ENCODE measurements around the gene SHC3. TPM values are rescaled to one million over a fixed set of nuclear protein-coding genes. Genes with fewer than 3 reads are reported as not detected.
A peak's percentile ranks its signal among the peaks of the same experiment; 100 is the strongest.

SHC3 gene
- polyA plus RNA-seq, 1 donor from 2014 or later: not detected

DNA sequence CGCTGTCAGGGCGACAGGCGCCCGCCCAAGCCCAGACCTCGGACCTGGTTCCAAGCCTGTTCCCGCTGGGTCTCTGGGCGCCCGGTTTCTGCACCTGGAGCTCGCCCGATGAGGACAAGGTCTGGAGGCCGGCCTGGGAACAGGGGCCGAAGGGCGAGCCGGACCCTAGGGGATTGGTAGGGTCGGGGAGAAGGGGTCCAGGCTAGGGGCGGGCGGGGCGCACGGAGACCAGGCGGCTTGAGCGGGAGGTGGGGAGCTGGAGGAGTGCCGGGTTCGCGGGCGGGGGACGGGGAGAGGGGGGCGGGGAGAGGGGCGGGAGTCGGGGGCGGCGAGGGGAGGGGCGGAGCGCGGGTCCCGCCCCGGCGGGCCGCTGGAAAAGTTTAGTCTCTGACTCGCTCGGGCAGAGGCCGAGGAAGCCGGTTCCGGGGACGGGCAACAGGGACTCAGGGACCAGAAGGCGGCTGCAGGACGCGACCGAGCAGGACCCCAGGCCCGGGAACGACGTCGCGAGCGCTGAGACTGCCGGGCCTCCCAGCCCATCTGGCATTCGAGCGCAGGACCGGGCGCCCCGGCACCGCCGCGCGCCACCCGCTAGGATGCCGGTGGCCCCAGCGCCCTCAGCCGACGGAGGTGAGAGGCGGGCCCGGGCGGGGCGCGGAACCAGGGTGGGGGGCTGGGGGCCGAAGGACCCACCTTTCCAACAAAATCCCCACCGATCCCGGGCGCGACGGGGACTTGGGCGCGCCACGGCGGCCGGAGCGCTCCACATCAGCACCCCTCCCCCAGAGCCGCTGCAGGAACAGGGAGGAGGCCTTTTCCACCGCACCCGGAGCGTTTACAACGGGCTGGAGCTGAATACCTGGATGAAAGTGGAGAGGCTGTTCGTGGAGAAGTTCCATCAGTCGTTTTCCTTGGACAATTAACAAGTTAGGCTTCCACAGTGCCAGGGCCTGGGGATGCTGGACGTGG is 187.3 kb downstream of the SHC3 start, which contains the start of gene S1PR3:
Gene S1PR3, plus strand, starts transcription at position 403 of the 969 bp plus-strand sequence. CDS start 9,733 bp downstream, outside the sequence.
- no peaks in the 10 kb centered on the region for H3K36me3 Mint-ChIP-seq

DNA sequence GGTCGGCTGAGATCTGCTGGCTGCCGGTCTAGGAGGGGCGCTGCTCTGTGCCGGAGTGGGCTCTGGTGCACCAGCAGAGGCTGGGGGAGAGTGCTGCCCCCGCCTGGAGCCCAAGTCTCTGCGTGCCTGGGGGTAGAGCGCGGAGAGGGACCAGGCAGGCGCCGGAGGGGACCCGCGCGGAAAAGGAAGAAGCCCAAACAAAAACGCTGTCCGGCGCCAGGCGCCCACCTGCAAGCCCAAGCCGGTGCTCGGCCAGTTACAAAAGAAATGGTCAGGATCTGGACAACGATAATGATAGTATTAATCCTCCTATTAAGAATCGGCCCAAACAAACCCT is 187.9 kb downstream of the SHC3 start:
- peaks cover 0 to 3% (median 0%) of the 10 kb centered on the region in 3 donors for H3K9me3 Mint-ChIP-seq
- H3K27me3 Mint-ChIP-seq: peaks cover 26% of the 10 kb centered on the region
- no peak overlapping the region for H3K4me3 Mint-ChIP-seq
- H3K36me3 Mint-ChIP-seq: no peaks in the 10 kb centered on the region
- no peak overlapping the region for H3K27ac Mint-ChIP-seq
- peaks cover 3 to 6% (median 5%) of the 10 kb centered on the region in 3 donors for H3K4me1 Mint-ChIP-seq

More for the DNA sequence above, 187.3 kb downstream of the SHC3 start, which contains the start of gene S1PR3:
- Mint-ChIP-seq H3K4me1 (peaks cover 3 to 6% (median 5%) of the 10 kb centered on the region in 3 donors), H3K9me3 (peaks cover 0 to 3% (median 0%) of the 10 kb centered on the region in 3 donors), H3K27ac (no peak within 1 kb of the TSS), H3K4me3 (peak within 1 kb of the TSS in 1 of 4 donors; percentile 74), H3K27me3 (peaks cover 26% of the 10 kb centered on the region)

DNA sequence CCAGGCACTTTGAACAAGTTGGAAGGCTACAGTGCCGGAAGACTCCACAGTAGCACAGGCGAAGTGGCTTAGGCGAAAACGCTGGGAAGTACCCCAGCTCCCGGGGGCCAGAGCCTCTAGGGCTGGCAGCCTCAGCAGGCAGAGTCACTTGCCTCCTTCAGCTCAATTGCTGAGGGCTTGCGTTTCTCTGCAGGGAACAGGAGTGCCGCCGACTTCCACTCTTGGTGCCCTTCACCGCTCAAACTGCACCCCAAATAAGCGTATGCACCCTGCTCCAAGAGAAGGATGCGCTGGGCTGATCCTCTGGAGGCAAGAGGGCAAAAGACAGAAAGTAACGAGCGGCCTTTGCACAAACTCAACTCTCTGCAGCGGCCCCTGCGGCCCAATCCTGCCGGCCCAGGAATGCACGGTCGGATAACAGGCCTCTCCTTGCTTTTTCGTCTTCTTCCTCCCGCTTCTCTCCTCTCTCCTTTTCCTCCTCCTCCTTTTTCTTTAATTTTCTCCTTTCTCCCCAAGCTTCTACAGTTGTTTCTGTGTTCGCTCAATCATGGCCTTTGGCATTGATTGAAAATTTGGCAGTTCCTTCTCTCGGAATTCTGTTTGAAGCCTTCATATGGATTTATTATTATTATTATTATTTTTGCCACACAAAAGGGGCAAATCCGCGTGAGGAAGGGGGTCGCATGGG is 188.4 kb downstream of the SHC3 start:
- Mint-ChIP-seq H3K9me3 (peaks cover 0 to 3% (median 0%) of the 10 kb centered on the region in 3 donors), H3K36me3 (no peaks in the 10 kb centered on the region), H3K27me3 (peaks cover 31% of the 10 kb centered on the region), H3K4me1 (peaks cover 3 to 6% (median 5%) of the 10 kb centered on the region in 3 donors), H3K4me3 (no peak overlapping the region), H3K27ac (no peak overlapping the region)

DNA sequence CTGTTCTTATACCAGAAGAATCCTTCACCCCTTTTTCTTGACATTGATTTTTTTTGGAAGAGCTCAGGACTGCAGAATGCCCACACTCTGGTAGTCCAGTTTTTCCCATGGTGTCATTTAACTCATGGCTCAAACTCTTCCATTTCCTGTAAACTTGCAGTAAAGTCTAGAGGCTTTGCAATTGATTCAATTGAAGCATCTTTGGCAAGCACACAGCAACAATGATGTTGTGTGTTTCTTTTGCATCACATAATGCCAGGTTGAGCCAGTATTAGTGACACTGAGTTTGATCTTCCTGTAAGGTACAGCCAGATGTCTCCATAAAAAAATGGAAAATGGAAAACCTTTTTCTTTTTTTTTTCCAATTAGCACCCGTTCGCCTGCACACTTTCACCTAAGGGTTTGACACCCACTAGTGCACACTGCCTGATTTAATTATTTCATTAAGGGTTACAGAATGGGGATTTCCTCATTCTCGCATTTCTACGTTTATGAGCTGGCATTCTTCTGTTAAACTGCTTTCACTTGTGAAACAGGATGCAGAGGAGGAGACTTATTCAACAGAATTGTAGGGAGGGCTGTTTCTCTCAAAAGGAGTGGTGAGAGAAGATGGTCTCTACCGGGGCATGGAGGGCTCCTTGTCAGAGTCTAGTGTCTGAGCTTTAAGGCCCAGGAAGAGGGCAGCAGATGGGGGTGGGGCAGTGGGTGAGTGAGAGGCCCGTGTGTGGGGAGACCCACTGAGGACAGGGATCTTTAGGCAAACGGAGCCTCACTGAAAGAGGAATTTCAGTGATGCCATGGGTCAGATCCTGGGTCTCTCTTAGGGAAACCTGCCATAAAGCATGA is 189.6 kb downstream of the SHC3 start:
- no peaks in the 10 kb centered on the region for H3K36me3 Mint-ChIP-seq
- H3K9me3 Mint-ChIP-seq: peaks cover 0 to 3% (median 0%) of the 10 kb centered on the region in 3 donors
- peaks cover 3 to 6% (median 5%) of the 10 kb centered on the region in 3 donors for H3K4me1 Mint-ChIP-seq
- H3K27ac Mint-ChIP-seq: no peak overlapping the region
- peak overlapping the region in 1 of 4 donors; percentile 10 for H3K4me3 Mint-ChIP-seq
- H3K27me3 Mint-ChIP-seq: peaks cover 34% of the 10 kb centered on the region

DNA sequence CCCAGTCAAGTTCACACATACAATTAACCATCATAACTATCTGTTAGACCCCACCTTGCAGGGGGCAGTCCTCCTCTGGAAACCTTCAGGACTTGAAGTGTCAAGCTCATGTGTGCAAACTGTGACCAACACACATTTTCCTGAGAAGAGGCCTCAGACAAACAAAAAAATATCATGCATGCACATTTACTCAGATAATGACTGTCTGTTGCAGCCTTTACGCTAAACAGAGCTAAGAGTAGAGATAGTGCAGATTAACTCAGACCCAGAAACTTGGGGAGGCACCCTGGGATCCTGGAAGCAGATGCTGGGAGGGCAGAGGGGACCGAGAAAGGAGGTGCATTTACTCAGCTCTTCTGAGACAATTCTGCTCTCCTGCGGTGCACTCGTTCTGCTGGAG is 191.0 kb downstream of the SHC3 start:
- Mint-ChIP-seq H3K4me1 (peaks cover 3 to 6% (median 5%) of the 10 kb centered on the region in 3 donors), H3K27me3 (peaks cover 31% of the 10 kb centered on the region), H3K36me3 (peaks cover 1% of the 10 kb centered on the region), H3K4me3 (no peak overlapping the region), H3K9me3 (peaks cover 0 to 3% (median 2%) of the 10 kb centered on the region in 3 donors), H3K27ac (no peak overlapping the region)

DNA sequence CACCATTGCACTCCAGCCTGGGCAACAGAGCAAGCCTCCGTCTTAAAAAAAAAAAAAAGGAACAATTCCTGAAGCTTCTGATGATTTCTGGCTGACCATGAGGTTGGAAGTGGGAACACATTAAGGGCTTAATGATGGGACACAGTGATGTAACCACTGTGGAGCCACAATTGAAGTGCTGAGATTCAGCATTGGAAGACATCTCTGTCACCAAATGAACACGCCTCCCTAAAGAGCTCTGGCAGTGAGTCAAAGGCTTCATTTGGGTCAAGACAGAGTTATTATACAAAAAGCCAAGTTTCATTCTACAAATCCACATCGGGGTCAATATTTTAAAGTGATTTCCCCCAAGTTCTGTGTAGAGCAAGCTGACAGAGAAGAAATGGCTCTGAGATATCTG is 191.8 kb downstream of the SHC3 start:
- Mint-ChIP-seq H3K27ac (no peak overlapping the region), H3K27me3 (peaks cover 22% of the 10 kb centered on the region), H3K4me3 (no peak overlapping the region), H3K4me1 (peaks cover 3 to 5% (median 4%) of the 10 kb centered on the region in 3 donors), H3K9me3 (peaks cover 0 to 3% (median 2%) of the 10 kb centered on the region in 3 donors), H3K36me3 (peaks cover 1% of the 10 kb centered on the region)

DNA sequence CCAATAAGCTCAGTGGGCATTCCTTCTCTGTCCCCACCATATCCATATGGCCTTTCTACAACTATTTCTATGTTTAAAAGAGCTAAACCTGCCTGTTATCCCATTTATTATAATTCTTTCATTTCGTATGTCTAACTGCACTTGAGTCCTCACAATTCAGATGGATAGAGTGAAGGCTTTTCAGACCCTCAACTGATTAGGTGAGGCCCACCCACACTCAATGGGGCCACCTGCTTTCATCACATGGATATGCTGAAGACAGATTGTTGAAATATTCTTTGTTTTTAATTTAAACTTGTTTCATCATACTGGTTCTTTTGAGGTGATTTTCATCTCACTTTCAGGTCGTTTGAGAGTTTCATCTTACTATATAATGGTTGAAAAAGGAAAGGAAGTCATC is 193.0 kb downstream of the SHC3 start:
- H3K4me1 Mint-ChIP-seq: peaks cover 3 to 5% (median 4%) of the 10 kb centered on the region in 3 donors
- H3K27me3 Mint-ChIP-seq: peaks cover 22% of the 10 kb centered on the region
- no peak overlapping the region for H3K4me3 Mint-ChIP-seq
- H3K27ac Mint-ChIP-seq: no peak overlapping the region
- H3K36me3 Mint-ChIP-seq: peaks cover 1% of the 10 kb centered on the region
- H3K9me3 Mint-ChIP-seq: peaks cover 0 to 5% (median 3%) of the 10 kb centered on the region in 3 donors

DNA sequence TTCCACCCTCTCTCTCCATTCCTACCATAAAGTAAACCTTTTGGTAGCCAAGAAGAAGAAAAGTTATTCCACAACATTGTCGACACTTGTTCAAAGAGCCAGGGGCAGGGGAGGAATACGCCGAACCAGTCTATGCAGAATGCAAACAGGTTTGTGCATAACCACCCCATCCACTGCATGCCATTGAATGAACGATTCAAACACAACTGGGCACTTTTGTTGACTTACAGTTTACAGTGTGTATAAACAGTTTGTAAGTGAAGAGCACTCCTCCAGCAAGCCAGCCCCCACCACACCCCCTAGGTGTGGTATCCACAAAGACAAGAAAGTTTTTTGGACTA is 194.1 kb downstream of the SHC3 start:
- H3K4me3 Mint-ChIP-seq: no peak overlapping the region
- peaks cover 0 to 5% (median 3%) of the 10 kb centered on the region in 3 donors for H3K9me3 Mint-ChIP-seq
- H3K4me1 Mint-ChIP-seq: peaks cover 3 to 5% (median 4%) of the 10 kb centered on the region in 3 donors
- peaks cover 15% of the 10 kb centered on the region for H3K27me3 Mint-ChIP-seq
- no peak overlapping the region for H3K27ac Mint-ChIP-seq
- H3K36me3 Mint-ChIP-seq: peaks cover 1% of the 10 kb centered on the region

DNA sequence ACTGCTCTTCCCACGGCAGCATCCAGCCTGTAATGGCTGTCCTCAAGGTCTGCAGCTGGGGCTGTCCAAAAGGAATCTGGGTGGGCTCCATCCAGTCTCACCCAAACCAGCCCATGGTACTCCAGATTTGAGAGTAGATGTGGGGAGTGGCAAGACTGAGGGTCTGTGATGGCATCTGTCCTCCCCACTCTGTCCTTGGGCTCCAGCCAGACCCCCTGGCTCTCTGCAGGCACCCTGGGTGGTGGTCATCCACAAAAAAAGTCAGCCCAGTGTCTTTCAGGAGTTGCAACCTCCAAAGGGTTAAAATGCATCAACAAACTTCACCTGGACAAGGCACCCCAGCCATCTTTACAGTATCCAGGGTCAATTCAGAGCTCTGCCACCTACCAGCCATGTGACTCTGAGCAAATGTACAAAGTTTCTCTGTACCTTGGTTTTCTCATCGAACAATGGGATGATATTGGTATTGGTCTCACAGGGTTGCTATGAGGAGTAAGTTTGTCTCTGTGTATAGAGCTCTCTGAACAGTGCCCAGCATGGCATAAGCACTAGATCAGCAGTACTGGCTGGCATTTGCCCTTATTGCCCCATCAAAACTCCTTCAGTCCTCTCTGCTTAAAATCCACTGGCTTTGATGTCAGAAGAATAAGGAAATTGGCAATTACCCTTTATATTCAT is 194.6 kb downstream of the SHC3 start:
- H3K27ac Mint-ChIP-seq: no peak overlapping the region
- H3K27me3 Mint-ChIP-seq: peaks cover 10% of the 10 kb centered on the region
- H3K36me3 Mint-ChIP-seq: peaks cover 1% of the 10 kb centered on the region
- peaks cover 0 to 5% (median 3%) of the 10 kb centered on the region in 3 donors for H3K9me3 Mint-ChIP-seq
- H3K4me1 Mint-ChIP-seq: peaks cover 0 to 2% (median 1%) of the 10 kb centered on the region in 3 donors
- H3K4me3 Mint-ChIP-seq: no peak overlapping the region

DNA sequence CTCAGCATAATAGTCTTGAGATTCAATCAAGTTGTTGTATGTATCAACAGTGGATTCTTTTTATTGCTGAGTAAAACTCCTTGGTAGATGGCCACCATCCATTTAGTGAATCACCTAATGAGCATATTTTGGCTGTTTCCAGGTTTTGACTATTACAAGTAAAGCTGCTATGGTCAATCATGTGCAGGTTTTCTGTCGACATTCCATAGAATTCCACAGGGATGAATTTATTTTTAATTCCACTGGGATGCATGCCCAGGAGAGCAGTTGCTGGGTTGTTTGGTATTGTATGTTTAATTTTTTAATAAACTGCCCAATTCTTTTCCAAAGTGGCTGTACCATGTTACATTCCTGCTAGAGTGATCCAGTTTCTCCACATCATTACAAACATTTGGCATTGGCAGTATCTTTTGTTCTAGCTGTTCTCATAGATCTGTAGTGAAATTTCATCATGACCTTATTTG is 197.8 kb downstream of the SHC3 start:
- Mint-ChIP-seq H3K9me3 (peaks cover 0 to 5% (median 0%) of the 10 kb centered on the region in 3 donors), H3K27me3 (peaks cover 8% of the 10 kb centered on the region), H3K4me3 (no peak overlapping the region), H3K4me1 (no peaks in the 10 kb centered on the region), H3K27ac (no peak overlapping the region), H3K36me3 (peaks cover 1% of the 10 kb centered on the region)

DNA sequence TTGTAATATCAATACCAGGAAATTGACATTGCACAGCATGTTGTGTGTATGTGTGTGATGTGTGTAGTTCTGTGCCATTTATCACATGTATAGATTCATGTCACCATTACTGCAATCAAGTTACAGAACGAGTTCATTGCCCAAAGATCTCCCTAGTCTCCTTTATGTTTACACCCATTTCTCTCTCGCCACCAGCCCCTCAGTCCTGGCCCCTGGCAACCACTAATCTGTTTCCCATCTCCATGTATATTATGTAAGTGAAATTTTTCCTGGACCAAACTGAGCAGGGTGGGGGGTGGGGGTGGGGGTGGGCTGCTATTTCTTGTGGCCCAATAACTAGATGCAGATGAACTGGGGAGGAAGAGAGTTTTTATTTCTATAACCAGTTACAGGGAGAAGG is 198.8 kb downstream of the SHC3 start:
- H3K9me3 Mint-ChIP-seq: peaks cover 0 to 5% (median 0%) of the 10 kb centered on the region in 3 donors
- peaks cover 1% of the 10 kb centered on the region for H3K36me3 Mint-ChIP-seq
- H3K27ac Mint-ChIP-seq: no peak overlapping the region
- H3K27me3 Mint-ChIP-seq: no peaks in the 10 kb centered on the region
- no peaks in the 10 kb centered on the region for H3K4me1 Mint-ChIP-seq
- H3K4me3 Mint-ChIP-seq: no peak overlapping the region

DNA sequence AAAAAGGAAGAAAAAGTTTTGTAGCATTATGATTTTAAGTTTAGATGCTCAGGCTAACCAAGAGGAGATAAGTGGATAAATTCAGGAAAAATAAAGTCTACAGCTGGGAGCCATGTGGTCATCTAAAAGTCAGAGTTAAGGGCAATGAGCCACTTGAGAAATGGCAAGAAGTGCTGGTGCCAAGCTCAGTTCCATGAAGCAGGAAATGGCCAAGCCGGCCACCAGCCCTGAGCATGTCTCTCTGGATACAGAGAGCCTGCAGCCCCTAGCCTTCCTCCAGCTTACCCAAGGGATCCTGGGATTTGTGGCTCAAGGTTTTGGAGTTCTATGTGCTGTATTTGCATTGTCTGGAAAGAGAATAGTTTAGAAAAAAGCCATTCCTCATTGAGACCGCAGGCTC is 199.6 kb downstream of the SHC3 start:
- H3K27me3 Mint-ChIP-seq: no peaks in the 10 kb centered on the region
- H3K9me3 Mint-ChIP-seq: peaks cover 0 to 5% (median 0%) of the 10 kb centered on the region in 3 donors
- H3K27ac Mint-ChIP-seq: no peak overlapping the region

DNA sequence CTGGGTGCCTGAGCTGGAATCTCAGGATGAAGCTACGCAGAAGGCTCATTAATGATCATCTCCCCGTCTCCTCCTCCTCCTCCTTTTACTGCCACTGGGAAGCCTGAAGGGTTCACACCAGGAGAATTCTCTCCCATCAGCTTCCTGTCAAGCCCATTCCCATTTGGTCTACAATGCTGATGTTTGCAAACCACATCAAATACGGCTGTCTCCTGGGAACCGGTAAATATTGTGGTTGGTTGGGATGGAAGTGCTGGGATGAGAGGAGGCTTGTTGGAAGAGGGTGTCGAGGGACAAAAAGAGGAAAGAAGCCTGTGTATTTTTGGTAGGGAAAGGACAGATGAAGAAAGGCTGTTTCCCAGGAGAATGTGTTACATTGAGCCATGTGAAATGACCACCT is 200.6 kb downstream of the SHC3 start:
- no peak overlapping the region for H3K4me3 Mint-ChIP-seq
- H3K36me3 Mint-ChIP-seq: no peaks in the 10 kb centered on the region
- no peaks in the 10 kb centered on the region for H3K4me1 Mint-ChIP-seq
- no peak overlapping the region for H3K27ac Mint-ChIP-seq
- no peaks in the 10 kb centered on the region for H3K27me3 Mint-ChIP-seq
- H3K9me3 Mint-ChIP-seq: peaks cover 0 to 4% (median 0%) of the 10 kb centered on the region in 3 donors

More for the DNA sequence above, 199.6 kb downstream of the SHC3 start:
- Mint-ChIP-seq H3K4me3 (no peak overlapping the region), H3K36me3 (peaks cover 1% of the 10 kb centered on the region), H3K4me1 (no peaks in the 10 kb centered on the region)

DNA sequence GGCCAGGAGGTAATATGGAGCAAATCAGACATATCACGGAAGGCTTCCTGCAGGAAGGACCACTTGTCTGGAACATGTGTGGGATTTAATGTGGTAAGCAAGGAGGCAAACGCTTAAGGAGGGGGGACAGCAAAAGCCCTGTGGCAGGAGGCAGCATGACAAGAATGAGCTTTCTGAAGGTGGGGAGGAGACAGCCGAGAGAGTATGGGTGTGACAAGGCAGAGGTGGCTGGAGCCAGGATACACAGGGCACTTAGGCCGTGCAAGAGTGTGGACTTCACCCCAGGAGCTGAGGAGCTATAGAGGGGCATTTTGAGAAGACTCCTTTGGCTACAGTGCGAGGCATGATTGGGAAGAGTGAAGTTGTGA is 201.7 kb downstream of the SHC3 start:
- Mint-ChIP-seq H3K4me1 (no peaks in the 10 kb centered on the region), H3K4me3 (no peak overlapping the region), H3K27me3 (no peaks in the 10 kb centered on the region), H3K36me3 (no peaks in the 10 kb centered on the region), H3K27ac (peak overlapping the region in 1 of 3 donors; percentile 27), H3K9me3 (peaks cover 0 to 4% (median 0%) of the 10 kb centered on the region in 3 donors)
